HepG2 (cell line): Measurements from ENCODE around the gene WBP2NL. TPM values are rescaled to one million over a fixed set of nuclear protein-coding genes. Genes with fewer than 3 reads are reported as not detected.

ENCODE experiments used
- ATAC-seq: fragments of 200-7000 bp; cut with Tn5 transposase; 3 replicates; pipeline ENCODE4 v1.9.1; 2020; ENCODE audit warnings: mild to moderate bottlenecking, moderate library complexity
- BruUV-seq: library from RNA; stranded (reverse); fragments of 400-500 nt; replicated peaks from 2 replicates; lab custom pipeline; 2021; lab: Mats Ljungman, UMichigan
- CTCF ChIA-PET: fragments of 300-600 bp; formaldehyde crosslinking; extraction: SDS; loops from one replicate; lab custom pipeline; 2021; ENCODE audit warnings: low total read pairs, inconsistent platforms, low intra/inter-chr PET ratio; lab: Yijun Ruan, JAX
- POLR2A ChIA-PET: fragments of 350-600 bp; sonication (Branson Sonifier 250); formaldehyde crosslinking; loops from one replicate; lab custom pipeline; 2020; ENCODE audit warnings: antibody characterized with exemption, inconsistent platforms; lab: Yijun Ruan, JAX
- DNase-seq: peaks from one replicate; pipeline ENCODE4 v3.0.0-alpha.2; 2015; ENCODE audit warnings: low spot score
- FAIRE-seq: peaks from 3 replicates; lab custom pipeline; 2011; peaks lifted over from hg19 to GRCh38; lab: Jason Lieb, UNC
- H2AFZ ChIP-seq: one replicate; pipeline ENCODE4 v1.6.1; 2011; ENCODE audit warnings: low read length, inconsistent platforms
- H3K27ac ChIP-seq: fragments of 300-600 bp; 3 replicates; pipeline ENCODE4 v1.8.0; 2011; ENCODE audit warnings: mixed run types, mild to moderate bottlenecking, mixed read lengths, low read length, inconsistent platforms; ENCODE audit not compliant: insufficient read depth; ENCODE audit errors: extremely low read length
- H3K27me3 ChIP-seq, 2 experiments: fragments of 200-600 bp in 1 of 2; 2 replicates in 1 of 2; 3 replicates in 1 of 2; pipeline versions ENCODE4 v1.6.0 to v1.8.0; 2011; ENCODE audit warnings: low read length in 2 of 2, mild to moderate bottlenecking in 2 of 2, moderate library complexity in 2 of 2, inconsistent platforms in 1 of 2; ENCODE audit not compliant: insufficient read depth in 2 of 2, control insufficient read depth in 1 of 2
- H3K36me3 ChIP-seq, 2 experiments: fragments of 200-600 bp in 1 of 2; replicated peaks in 1 of 2; 2 replicates in 1 of 2; 3 replicates in 1 of 2; pipeline versions ENCODE4 v1.5.1 to v1.8.0; 2011; ENCODE audit warnings: low read length in 2 of 2, inconsistent platforms in 1 of 2; ENCODE audit not compliant: insufficient read depth in 2 of 2, control insufficient read depth in 1 of 2
- H3K4me1 ChIP-seq: 2 replicates; pipeline ENCODE4 v1.5.1; 2012; ENCODE audit warnings: low read length, inconsistent platforms; ENCODE audit not compliant: insufficient read depth
- H3K4me2 ChIP-seq: 2 replicates; pipeline ENCODE4 v1.6.0; 2011; ENCODE audit warnings: low read depth, low read length, inconsistent platforms
- H3K4me3 ChIP-seq, 3 experiments: fragments of 200-600 bp in 1 of 3; sonication (generic), shearing (Covaris generic) in 1 of 3; replicated peaks in 1 of 3; 2 replicates each; pipeline ENCODE4 v1.5.1; 2011 to 2016; ENCODE audit warnings: low read length in 3 of 3, inconsistent platforms in 2 of 3, low read depth in 2 of 3, mild to moderate bottlenecking in 2 of 3, control low read depth in 1 of 3, mixed read lengths in 1 of 3; ENCODE audit not compliant: insufficient read depth in 1 of 3
- H3K79me2 ChIP-seq: one replicate; pipeline ENCODE4 v1.6.1; 2011; ENCODE audit warnings: low read length, inconsistent platforms; ENCODE audit not compliant: insufficient read depth
- H3K9ac ChIP-seq: 2 replicates; pipeline ENCODE4 v1.6.0; 2011; ENCODE audit warnings: mild to moderate bottlenecking, low read depth, low read length, inconsistent platforms; ENCODE audit not compliant: insufficient read depth
- H3K9me3 ChIP-seq: 2 replicates; pipeline ENCODE4 v1.5.1; 2012; ENCODE audit warnings: mild to moderate bottlenecking, low read length
- H4K20me1 ChIP-seq: 2 replicates; pipeline ENCODE4 v1.6.0; 2011; ENCODE audit warnings: inconsistent platforms, mild to moderate bottlenecking, low read length, moderate library complexity; ENCODE audit not compliant: insufficient read depth
- EHMT2 ChIP-seq: fragments of 200-600 bp; sonication (generic); IDR thresholded peaks from 2 replicates; pipeline ENCODE4 v1.7.0; 2017; ENCODE audit warnings: antibody characterized with exemption, low read depth, low read length, borderline replicate concordance
- JARID2 ChIP-seq: sonication (generic); formaldehyde crosslinking; IDR thresholded peaks from 2 replicates; pipeline ENCODE4 v1.8.1; 2023; ENCODE audit warnings: missing genetic modification reagents, inconsistent platforms; ENCODE audit not compliant: insufficient replicate concordance
- RXRA ChIP-seq: sonication (generic); formaldehyde crosslinking; IDR thresholded peaks from 2 replicates; pipeline ENCODE4 v1.5.1; 2020; ENCODE audit warnings: missing genetic modification reagents
- WGBS: methylation state at CpG from one replicate; pipeline ENCODE4 v1.1.6; 2017; ENCODE audit warnings: low lambda C conversion rate; 5-methylcytosine and 5-hydroxymethylcytosine counted together
- in situ Hi-C: cut with HindIII; loops from 2 replicates; pipeline ENCODE4 v1.10.0; 2017; ENCODE audit warnings: low pct_unique_long_range_greater_than_20kb; ENCODE audit not compliant: extremely low pct_ligation_motif_present
- intact Hi-C: fragments of 100-400 bp; cut with micrococcal nuclease; formaldehyde crosslinking; loops from one replicate; pipeline ENCODE4 v1.10.0; 2022; ENCODE audit not compliant: unreplicated experiment
- polyA plus RNA-seq, 8 experiments: library from polyadenylated mRNA; depleted of rRNA in 3 of 8; stranded (reverse) in 7 of 8; unstranded in 1 of 8; fragments of >200 nt; fragmentation: Illumina TruSeq in 4 of 8; extraction: Trizol in 4 of 8; gene quantifications; 2 replicates each; pipeline versions ENCODE4 v1.2.1 to v1.2.3, GENCODE V29; 2011 to 2016; ENCODE audit warnings: low read depth in 4 of 8, missing spikeins in 1 of 8, mixed read lengths in 1 of 8; ENCODE audit not compliant: insufficient read depth in 1 of 8
- small RNA-seq, 3 experiments: library from RNA; depleted of rRNA; stranded (forward); fragments of <200 nt; gene quantifications; one replicate each; pipeline ENCODE3, GENCODE V24; 2012; ENCODE audit warnings: low read depth in 2 of 3, low replicate concordance in 1 of 3; ENCODE audit not compliant: insufficient read length in 3 of 3, insufficient read depth in 2 of 3
- total RNA-seq, 5 experiments: library from RNA; depleted of rRNA; stranded (reverse); fragments of >200 nt; fragmentation: Illumina TruSeq; extraction: Trizol; gene quantifications; 2 replicates each; pipeline ENCODE4 v1.2.3, GENCODE V29; 2016; ENCODE audit warnings: low read depth in 1 of 5

The WBP2NL gene
- total and polyA plus RNA-seq, 2 of the 13 experiments (the other 11 are each of a cell fraction or from before 2014, with no cell fraction given), result not detected

- Histone ChIP-seq H3K27me3 (no peaks in the 10 kb centered on the region; a peak in 2 of 5 replicates), H3K9me3 (no peaks in the 10 kb centered on the region), H3K36me3 (peaks cover 0 to 7% of the 10 kb centered on the region in 2 experiments; a peak in 1 of 5 replicates), H3K4me1 (peaks cover 27% of the 10 kb centered on the region), H3K4me3 (no peak overlapping the region), H3K9ac (no peak overlapping the region; the same call in 1 of the 2 replicates), H4K20me1 (no peaks in the 10 kb centered on the region), H3K4me2 (no peak overlapping the region), H3K27ac (no peak overlapping the region), H2AFZ (no peak overlapping the region), H3K79me2 (peaks cover 11% of the 10 kb centered on the region)
- intact Hi-C loops, result no loop called here
- no peak for FAIRE-seq
- WGBS, result no CpG with 5 or more reads among the region's 21 CpGs
- no TSS peak for BruUV-seq
- no peak for ATAC-seq
- no peak for DNase-seq
- no peak for TF ChIP-seq JARID2 (CRISPR knock-in tag)
- no peak for TF ChIP-seq EHMT2
- TF ChIP-seq RXRA (CRISPR knock-in tag), result 0 out of 2 replicates have a peak, but pooled peaks have one; percentile 22
- TF ChIP-seq, all 625 proteins: peak for 1
- ChIA-PET POLR2A (interaction anchor here (1.7 to 3.8 kb wide), 2 partner anchors 12 to 13 kb away, joined by 5 to 89 read pairs; partner anchors contain the start of gene NDUFA6), CTCF (no interaction called here)
- in situ Hi-C loops, result no loop called here
Measured at GRCh38 chr22:42077486-42078125, 79.0 kb downstream of the WBP2NL start.

Small RNA genes lying within 50 kb of the gene (small RNA-seq; reads per million reads assigned to genes)
- 0 reads per million in 3 experiments for gene SNORD13P1

Other genes starting within 250 kb of the WBP2NL start
- 11.3 and 17.4 TPM in 2 replicates for gene CCDC134, start 198.1 kb upstream of the WBP2NL start, total RNA-seq (2016; rRNA removed; fragmentation: Illumina TruSeq; extraction: Trizol)
- 4.8 and 5.6 TPM in 2 replicates for gene CCDC134, start 198.1 kb upstream of the WBP2NL start, polyA plus RNA-seq (2011; rRNA removed)
- 30.2 and 53.8 TPM in 2 replicates for gene SREBF2, start 165.7 kb upstream of the WBP2NL start, total RNA-seq (2016; rRNA removed; fragmentation: Illumina TruSeq; extraction: Trizol)
- gene SREBF2, start 165.7 kb upstream of the WBP2NL start, polyA plus RNA-seq (2011; rRNA removed), result 72.6 and 108 TPM in 2 replicates
- gene SHISA8, start 83.7 kb upstream of the WBP2NL start, total RNA-seq (2016; rRNA removed; fragmentation: Illumina TruSeq; extraction: Trizol), result not detected in 2 replicates
- gene SHISA8, start 83.7 kb upstream of the WBP2NL start, polyA plus RNA-seq (2011; rRNA removed), result not detected in 2 replicates
- 0.11 TPM in 1 of 2 replicates, not detected in the other for gene TNFRSF13C, start 72.0 kb upstream of the WBP2NL start, total RNA-seq (2016; rRNA removed; fragmentation: Illumina TruSeq; extraction: Trizol)
- gene TNFRSF13C, start 72.0 kb upstream of the WBP2NL start, polyA plus RNA-seq (2011; rRNA removed), result 0.22 and 0.29 TPM in 2 replicates
- gene CENPM, start 51.6 kb upstream of the WBP2NL start, total RNA-seq (2016; rRNA removed; fragmentation: Illumina TruSeq; extraction: Trizol), result 37.3 and 41.8 TPM in 2 replicates
- 10.6 and 11.2 TPM in 2 replicates for gene CENPM, start 51.6 kb upstream of the WBP2NL start, polyA plus RNA-seq (2011; rRNA removed)
- not detected in 2 replicates for gene SEPTIN3, start 29.3 kb upstream of the WBP2NL start, total RNA-seq (2016; rRNA removed; fragmentation: Illumina TruSeq; extraction: Trizol)
- 0.04 and 0.08 TPM in 2 replicates for gene SEPTIN3, start 29.3 kb upstream of the WBP2NL start, polyA plus RNA-seq (2011; rRNA removed)
- 9.1 and 15.1 TPM in 2 replicates for gene NAGA, start 72.0 kb downstream of the WBP2NL start, total RNA-seq (2016; rRNA removed; fragmentation: Illumina TruSeq; extraction: Trizol)
- 23.4 and 25.7 TPM in 2 replicates for gene NAGA, start 72.0 kb downstream of the WBP2NL start, polyA plus RNA-seq (2011; rRNA removed)
- 0.07 TPM in 1 of 2 replicates, not detected in the other for gene PHETA2, start 75.5 kb downstream of the WBP2NL start, total RNA-seq (2016; rRNA removed; fragmentation: Illumina TruSeq; extraction: Trizol)
- gene PHETA2, start 75.5 kb downstream of the WBP2NL start, polyA plus RNA-seq (2011; rRNA removed), result not detected in 2 replicates
- gene SMDT1, start 80.9 kb downstream of the WBP2NL start, total RNA-seq (2016; rRNA removed; fragmentation: Illumina TruSeq; extraction: Trizol), result 8.3 and 13.3 TPM in 2 replicates
- gene SMDT1, start 80.9 kb downstream of the WBP2NL start, polyA plus RNA-seq (2011; rRNA removed), result 26.6 and 32.8 TPM in 2 replicates
- 87.8 and 107 TPM in 2 replicates for gene NDUFA6, start 92.0 kb downstream of the WBP2NL start, total RNA-seq (2016; rRNA removed; fragmentation: Illumina TruSeq; extraction: Trizol)
- 64.4 and 68.5 TPM in 2 replicates for gene NDUFA6, start 92.0 kb downstream of the WBP2NL start, polyA plus RNA-seq (2011; rRNA removed)
- 0.18 and 1.0 TPM in 2 replicates for gene CYP2D6, start 132.0 kb downstream of the WBP2NL start, total RNA-seq (2016; rRNA removed; fragmentation: Illumina TruSeq; extraction: Trizol)
- gene CYP2D6, start 132.0 kb downstream of the WBP2NL start, polyA plus RNA-seq (2011; rRNA removed), result 3.7 and 4.4 TPM in 2 replicates